GM10266 (cell line): Measurements from ENCODE around the gene FOXP4.

Experiments
- DNase-seq: peaks from one replicate; pipeline ENCODE4 v3.0.0; 2012; ENCODE audit errors: extremely low spot score
- CTCF ChIP-seq: IDR thresholded peaks from 2 replicates; pipeline ENCODE4 v1.5.1; 2012; ENCODE audit warnings: mild to moderate bottlenecking, low read depth; ENCODE audit not compliant: control insufficient read depth, insufficient read depth; ENCODE audit errors: missing control alignments

FOXP4 gene

DNA sequence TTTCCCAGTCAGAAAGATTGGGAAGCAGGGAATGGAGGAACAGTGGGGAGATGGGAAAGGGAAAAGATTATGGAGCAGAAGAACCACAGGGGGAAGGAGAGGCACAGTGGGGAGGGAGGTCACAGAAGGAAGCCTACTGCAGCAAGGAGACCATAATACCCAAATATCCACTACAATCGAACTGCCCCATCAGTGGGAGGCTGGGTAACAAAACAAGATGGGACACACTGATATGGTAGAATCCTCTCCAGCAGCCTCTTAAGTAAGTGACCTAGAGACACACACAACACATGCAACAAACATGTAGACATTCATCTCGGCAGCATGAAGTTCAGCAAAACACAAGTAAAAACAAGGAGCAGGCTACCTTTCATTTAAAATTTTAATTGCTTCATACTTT is 4.8 kb upstream of the FOXP4 start:
- DNase-seq: no peak
- TF ChIP-seq CTCF: no peak

- DNase-seq: no peak
- no peak for TF ChIP-seq CTCF
Observed at GRCh38 chr6:41543087-41543486, 3.1 kb upstream of the FOXP4 start.

- TF ChIP-seq CTCF: no peak
- DNase-seq: no peak
Observed at GRCh38 chr6:41545247-41545702, 906 bp upstream of the FOXP4 start.

DNA sequence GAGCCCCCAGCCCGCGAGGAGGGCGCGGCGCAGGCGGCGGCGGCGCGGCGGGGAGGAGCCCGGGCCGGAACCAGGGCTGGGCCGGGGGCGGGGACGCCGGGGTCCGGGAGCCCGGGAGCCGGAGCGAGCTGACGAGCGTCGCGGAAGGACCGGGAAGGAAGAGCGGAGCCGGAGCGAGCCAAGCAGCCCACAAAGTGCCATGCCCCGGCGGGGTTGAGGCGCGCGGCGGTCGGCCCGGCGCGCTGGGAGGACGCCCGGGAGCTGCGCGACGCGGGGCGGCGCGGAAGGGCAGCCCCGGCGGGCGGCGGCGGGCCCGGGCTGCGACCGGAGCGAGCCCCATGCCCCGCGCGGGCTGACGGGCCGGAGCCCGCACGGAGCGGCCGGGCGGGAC is 289 bp downstream of the FOXP4 start:
- peak; percentile 79 for DNase-seq
- TF ChIP-seq CTCF: no peak

DNA sequence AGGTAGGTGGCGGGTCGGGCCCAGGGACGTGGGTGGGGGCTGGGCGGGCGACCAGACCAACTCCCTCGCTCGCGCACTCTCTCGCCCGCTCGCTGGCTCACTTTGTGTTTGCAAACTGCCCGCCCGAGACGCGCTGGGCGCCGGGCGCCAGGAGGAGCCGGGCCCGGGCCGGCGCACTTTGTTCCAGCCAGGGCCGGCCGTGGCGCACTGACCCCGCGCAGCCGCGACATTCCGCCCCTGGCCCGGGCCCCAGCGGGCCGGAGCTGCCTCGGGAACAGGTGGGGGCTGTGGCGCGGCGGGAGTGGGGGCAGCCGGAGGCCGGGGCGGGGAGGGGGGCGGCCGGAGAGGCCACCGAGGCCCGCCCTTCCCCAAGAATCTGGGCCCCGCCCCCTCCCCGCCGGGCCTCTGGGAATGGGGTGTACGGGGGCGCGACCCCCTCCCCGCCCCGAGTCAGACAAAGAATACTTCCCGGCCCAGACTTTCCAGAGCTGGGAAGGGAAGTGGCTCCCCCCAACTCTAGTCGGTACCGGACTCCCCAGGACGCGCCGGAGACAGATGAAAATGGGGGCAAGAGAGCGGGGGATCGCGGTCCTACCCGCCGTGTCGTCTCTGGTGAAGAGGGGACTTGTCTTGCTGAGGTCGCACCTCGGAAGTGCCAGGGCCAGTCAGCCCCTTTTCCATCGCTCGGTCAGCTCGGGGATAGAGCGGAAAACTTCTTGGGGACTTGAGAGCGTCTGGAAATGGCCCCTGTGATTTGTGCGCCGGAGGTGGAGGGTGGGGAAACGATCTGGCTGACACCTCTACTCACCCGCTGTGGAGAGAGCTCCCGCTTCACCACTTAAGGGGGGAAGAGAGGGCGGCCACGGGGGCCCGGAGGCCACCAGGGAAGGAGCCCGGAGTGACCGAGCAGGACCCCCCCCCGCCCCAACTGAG is 951 bp downstream of the FOXP4 start:
- no peak for TF ChIP-seq CTCF
- DNase-seq: peak; percentile 57

DNA sequence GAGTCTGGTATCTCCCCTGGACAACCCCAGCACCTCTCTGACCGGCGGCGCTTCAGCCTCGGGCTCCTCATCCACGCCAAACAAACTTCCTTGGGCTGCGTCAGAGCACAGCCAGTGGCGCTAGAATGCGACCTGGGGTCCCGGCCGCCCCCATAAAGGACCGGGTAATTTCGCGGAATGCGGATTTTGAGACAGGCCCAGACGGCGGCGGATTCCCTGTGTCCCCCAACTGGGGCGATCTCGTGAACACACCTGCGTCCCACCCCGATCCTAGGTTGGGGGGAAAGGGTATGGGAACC is 1.6 kb downstream of the FOXP4 start:
- no peak for DNase-seq

More for the DNA sequence above, 1.6 kb downstream of the FOXP4 start:
- no peak for TF ChIP-seq CTCF
